Measurements from ENCODE around the gene NOSTRIN. TPM values are rescaled to one million over a fixed set of nuclear protein-coding genes. Genes with fewer than 3 reads are reported as not detected.
"Not testable (repeated sequence)": the region's sequence is repeated elsewhere in the genome, so short reads cannot be mapped to it uniquely, and the experiment has no call there.

The NOSTRIN gene
- total RNA-seq, 8 experiments from 2014 or later, result 0.11 to 4.6 (median 0.86) TPM

- ATAC-seq (replicated peaks in 6 of 8), result peak in 4 of 8 experiments; percentile 51 to 97 (median 70)
- Histone ChIP-seq H3K4me3 (no peak overlapping the region), H3K27ac (no peak overlapping the region), H3K4me1 (replicated peaks in 1 of 2) (no peaks in the 10 kb centered on the region)
- in situ Hi-C loops (cut with MboI; ENCODE audit: low pct_unique_long_range_greater_than_20kb in 2 of 9, low sequenced_read_pairs in 9 of 9, unreplicated experiment in 9 of 9), result no loop called here
- 29 to 100% (median 83%) methylated on average over 1 to 6 of the region's 6 CpGs; no CpG with 5 or more reads in 1 of the 10 experiments for WGBS, 10 experiments
Measured at GRCh38 chr2:168874368-168875054, 72.1 kb downstream of the NOSTRIN start.

DNA sequence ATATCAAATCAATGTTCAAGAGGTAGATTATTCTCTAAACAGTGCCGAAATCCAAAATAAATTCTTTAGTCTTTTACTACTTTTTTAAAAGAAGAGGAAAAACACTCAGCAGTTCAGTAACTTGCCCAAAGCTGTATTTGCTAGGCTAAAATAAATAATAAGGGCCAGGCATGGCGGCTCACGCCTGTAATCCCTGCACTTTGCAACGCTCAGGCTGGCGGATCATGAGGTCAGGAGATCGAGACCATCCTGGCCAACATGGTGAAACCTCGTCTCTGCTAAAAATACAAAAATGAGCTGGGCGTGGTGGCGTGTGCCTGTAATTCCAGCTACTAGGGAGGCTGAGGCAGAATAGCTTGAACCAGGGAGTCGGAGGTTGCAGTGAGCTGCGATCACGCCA is 79.7 kb downstream of the NOSTRIN start:
- ATAC-seq (replicated peaks in 6 of 8); H3K27ac ChIP-seq; H3K4me3 ChIP-seq; H3K4me1 ChIP-seq (replicated peaks in 1 of 2); in situ Hi-C loops (cut with MboI; ENCODE audit: low pct_unique_long_range_greater_than_20kb in 2 of 9, low sequenced_read_pairs in 9 of 9, unreplicated experiment in 9 of 9): not testable (repeated sequence)
- WGBS, 10 experiments, result 90 to 100% (median 98%) methylated on average over 1 to 9 of the region's 12 CpGs

- in situ Hi-C loops (cut with MboI; ENCODE audit: low pct_unique_long_range_greater_than_20kb in 2 of 9, low sequenced_read_pairs in 9 of 9, unreplicated experiment in 9 of 9), result no loop called here
- Histone ChIP-seq H3K27ac (no peak overlapping the region), H3K4me3 (no peak overlapping the region), H3K4me1 (replicated peaks in 1 of 2) (no peaks in the 10 kb centered on the region)
- WGBS, 10 experiments, result 83 to 100% (median 89%) methylated on average over 1 of the region's 1 CpG; no CpG with 5 or more reads in 5 of the 10 experiments
- ATAC-seq (replicated peaks in 6 of 8), result no peak
Measured at GRCh38 chr2:168884975-168885374, 82.5 kb downstream of the NOSTRIN start.

GRCh38 chr2:168889635-168890005 is 87.2 kb downstream of the NOSTRIN start:
- 5 to 80% (median 20%) methylated on average over 1 to 3 of the region's 3 CpGs; no CpG with 5 or more reads in 3 of the 10 experiments for WGBS, 10 experiments
- no peaks in the 10 kb centered on the region for H3K4me1 ChIP-seq (replicated peaks in 1 of 2)
- in situ Hi-C loops (cut with MboI; ENCODE audit: low pct_unique_long_range_greater_than_20kb in 2 of 9, low sequenced_read_pairs in 9 of 9, unreplicated experiment in 9 of 9), result no loop called here
- no peak overlapping the region for H3K27ac ChIP-seq
- H3K4me3 ChIP-seq, result peak overlapping the region in 3 of 5 donors; percentile 31 to 51 (median 50)
- no peak for ATAC-seq (replicated peaks in 6 of 8)

- no peaks in the 10 kb centered on the region for H3K4me1 ChIP-seq (replicated peaks in 1 of 2)
- H3K4me3 ChIP-seq, result peak within 1 kb of the TSS; percentile 31 to 51 (median 43)
- in situ Hi-C loops (cut with MboI; ENCODE audit: low pct_unique_long_range_greater_than_20kb in 2 of 9, low sequenced_read_pairs in 9 of 9, unreplicated experiment in 9 of 9), result no loop called here
- ATAC-seq (replicated peaks in 6 of 8), result peak; percentile 100
- no peak within 1 kb of the TSS for H3K27ac ChIP-seq
- WGBS, 10 experiments, result 0 to 8% (median 0%) methylated on average over 1 to 24 of the region's 38 CpGs; no CpG with 5 or more reads in 1 of the 10 experiments
Measured at GRCh38 chr2:168890006-168890782, 87.8 kb downstream of the NOSTRIN start, which contains the start of gene SPC25. SPC25 (minus strand) TSS chr2:168890430; CDS start chr2:168889519, 911 bp downstream.

DNA sequence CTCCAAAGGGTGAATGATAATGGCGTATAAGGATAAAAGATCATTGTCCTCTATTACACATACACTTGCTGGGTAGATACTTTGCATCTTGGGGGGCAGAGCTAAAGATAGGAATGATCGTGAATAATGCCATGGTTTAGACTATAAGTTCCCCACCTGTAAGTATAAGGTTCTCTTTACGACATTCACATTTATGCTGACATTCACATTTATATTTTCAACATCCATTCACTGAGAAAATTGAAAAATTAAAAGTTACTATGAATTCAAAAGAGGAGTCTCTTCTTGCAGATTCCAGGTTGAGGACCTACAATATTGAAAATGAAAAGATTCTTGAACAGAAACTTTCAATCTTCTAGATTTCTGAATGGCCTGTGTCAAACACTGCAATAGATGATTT is 89.9 kb downstream of the NOSTRIN start:
- in situ Hi-C loops (cut with MboI; ENCODE audit: low pct_unique_long_range_greater_than_20kb in 2 of 9, low sequenced_read_pairs in 9 of 9, unreplicated experiment in 9 of 9), result no loop called here
- no peak for ATAC-seq (replicated peaks in 6 of 8)
- H3K4me3 ChIP-seq, result no peak overlapping the region
- H3K4me1 ChIP-seq (replicated peaks in 1 of 2), result no peaks in the 10 kb centered on the region
- 60 to 100% (median 89%) methylated on average over 1 to 3 of the region's 3 CpGs for WGBS, 10 experiments
- H3K27ac ChIP-seq, result no peak overlapping the region

- no peak overlapping the region for H3K27ac ChIP-seq
- WGBS, 10 experiments, result 13 to 100% (median 88%) methylated on average over 1 of the region's 1 CpG; no CpG with 5 or more reads in 3 of the 10 experiments
- H3K4me3 ChIP-seq, result no peak overlapping the region
- no peaks in the 10 kb centered on the region for H3K4me1 ChIP-seq (replicated peaks in 1 of 2)
- in situ Hi-C loops (cut with MboI; ENCODE audit: low pct_unique_long_range_greater_than_20kb in 2 of 9, low sequenced_read_pairs in 9 of 9, unreplicated experiment in 9 of 9), result no loop called here
- ATAC-seq (replicated peaks in 6 of 8), result no peak
Measured at GRCh38 chr2:168894101-168894500, 91.7 kb downstream of the NOSTRIN start.

GRCh38 chr2:168894720-168895119 is 92.3 kb downstream of the NOSTRIN start:
- in situ Hi-C loops (cut with MboI; ENCODE audit: low pct_unique_long_range_greater_than_20kb in 2 of 9, low sequenced_read_pairs in 9 of 9, unreplicated experiment in 9 of 9), result no loop called here
- H3K4me1 ChIP-seq (replicated peaks in 1 of 2), result no peaks in the 10 kb centered on the region
- H3K4me3 ChIP-seq, result no peak overlapping the region
- no peak overlapping the region for H3K27ac ChIP-seq
- ATAC-seq (replicated peaks in 6 of 8), result no peak

- in situ Hi-C loops (cut with MboI; ENCODE audit: low pct_unique_long_range_greater_than_20kb in 2 of 9, low sequenced_read_pairs in 9 of 9, unreplicated experiment in 9 of 9), result no loop called here
- no peak for ATAC-seq (replicated peaks in 6 of 8)
- H3K4me3 ChIP-seq, result no peak overlapping the region
- H3K27ac ChIP-seq, result no peak overlapping the region
- H3K4me1 ChIP-seq (replicated peaks in 1 of 2), result no peaks in the 10 kb centered on the region
Measured at GRCh38 chr2:168895771-168896170, 93.3 kb downstream of the NOSTRIN start.

DNA sequence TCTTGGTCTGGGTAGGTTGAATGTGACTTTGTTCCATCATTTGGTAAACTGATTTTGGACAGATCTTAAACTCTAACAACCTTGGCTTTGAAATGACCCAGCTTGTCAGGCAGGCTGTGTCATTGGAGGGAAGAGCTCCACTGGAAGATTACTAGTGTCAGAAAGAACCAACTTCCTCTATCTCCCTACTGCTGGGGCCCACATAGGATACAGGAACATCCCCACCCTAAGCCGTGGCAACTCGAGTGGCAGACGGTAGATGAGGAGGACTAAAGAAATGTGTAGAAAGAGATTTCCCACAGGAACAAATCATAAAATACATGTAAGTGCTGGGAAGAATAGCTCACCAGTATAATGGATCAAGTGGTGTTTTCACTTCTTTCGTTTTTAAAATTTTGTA is 94.3 kb downstream of the NOSTRIN start:
- in situ Hi-C loops (cut with MboI; ENCODE audit: low pct_unique_long_range_greater_than_20kb in 2 of 9, low sequenced_read_pairs in 9 of 9, unreplicated experiment in 9 of 9), result no loop called here
- no peaks in the 10 kb centered on the region for H3K4me1 ChIP-seq (replicated peaks in 1 of 2)
- H3K27ac ChIP-seq, result no peak overlapping the region
- no peak for ATAC-seq (replicated peaks in 6 of 8)
- no peak overlapping the region for H3K4me3 ChIP-seq
- WGBS, 10 experiments, result 0 to 100% (median 45%) methylated on average over 1 to 3 of the region's 4 CpGs; no CpG with 5 or more reads in 2 of the 10 experiments

- H3K4me1 ChIP-seq (replicated peaks in 1 of 2), result no peaks in the 10 kb centered on the region
- H3K27ac ChIP-seq, result no peak overlapping the region
- WGBS, 10 experiments, result 0 to 63% (median 60%) methylated on average over 1 of the region's 1 CpG; no CpG with 5 or more reads in 5 of the 10 experiments
- in situ Hi-C loops (cut with MboI; ENCODE audit: low pct_unique_long_range_greater_than_20kb in 2 of 9, low sequenced_read_pairs in 9 of 9, unreplicated experiment in 9 of 9), result no loop called here
- no peak overlapping the region for H3K4me3 ChIP-seq
- no peak for ATAC-seq (replicated peaks in 6 of 8)
Measured at GRCh38 chr2:168897449-168897848, 95.0 kb downstream of the NOSTRIN start.

GRCh38 chr2:168901003-168901402 is 98.6 kb downstream of the NOSTRIN start, which contains the start of gene G6PC2:
G6PC2 (plus strand) TSS chr2:168901291; CDS start chr2:168901332, 41 bp downstream.
- H3K4me3 ChIP-seq, result no peak within 1 kb of the TSS
- ATAC-seq (replicated peaks in 6 of 8), result no peak
- H3K4me1 ChIP-seq (replicated peaks in 1 of 2), result no peaks in the 10 kb centered on the region
- in situ Hi-C loops (cut with MboI; ENCODE audit: low pct_unique_long_range_greater_than_20kb in 2 of 9, low sequenced_read_pairs in 9 of 9, unreplicated experiment in 9 of 9), result loop anchor here in 4 of 9 experiments (25.0 kb wide), 4 partner anchors 114 to 764 kb away; no protein-coding TSS in a partner anchor
- 17 to 96% (median 73%) methylated on average over 1 to 5 of the region's 5 CpGs for WGBS, 10 experiments
- H3K27ac ChIP-seq, result no peak within 1 kb of the TSS

DNA sequence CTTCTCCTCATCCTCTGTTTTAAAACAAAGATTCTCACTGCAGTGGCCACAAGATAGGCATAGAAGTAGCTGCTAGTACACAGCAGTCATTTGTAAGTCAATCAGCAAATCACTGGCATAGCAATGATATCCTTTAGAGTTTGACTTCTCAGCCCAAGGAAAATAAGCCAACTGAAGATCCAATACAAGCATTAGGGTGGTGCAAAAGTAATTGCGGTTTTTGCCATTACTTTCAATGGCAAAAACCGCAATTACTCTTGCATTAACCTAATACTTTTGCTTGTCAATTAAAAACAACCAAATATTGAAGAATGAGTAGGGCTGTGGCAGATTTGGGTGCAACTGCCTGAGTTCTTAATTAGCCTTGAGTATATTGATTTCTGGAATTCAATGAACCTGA is 101.5 kb downstream of the NOSTRIN start:
- H3K4me3 ChIP-seq, result no peak overlapping the region
- peaks cover 0 to 5% of the 10 kb centered on the region in 2 donors for H3K4me1 ChIP-seq (replicated peaks in 1 of 2)
- ATAC-seq (replicated peaks in 6 of 8), result no peak
- 10 to 100% (median 80%) methylated on average over 2 of the region's 2 CpGs; no CpG with 5 or more reads in 1 of the 10 experiments for WGBS, 10 experiments
- in situ Hi-C loops (cut with MboI; ENCODE audit: low pct_unique_long_range_greater_than_20kb in 2 of 9, low sequenced_read_pairs in 9 of 9, unreplicated experiment in 9 of 9), result loop anchor here in 4 of 9 experiments (25.0 kb wide), 4 partner anchors 117 to 767 kb away; no protein-coding TSS in a partner anchor
- H3K27ac ChIP-seq, result no peak overlapping the region

Data from motor neuron (in vitro differentiated cells).